HEK293 (cell line): ENCODE results near the gene SEZ6L.

ENCODE experiments used
- CTCF ChIA-PET: fragments of 350-600 bp; formaldehyde crosslinking; extraction: SDS; loops from one replicate; lab custom pipeline; 2021; ENCODE audit warnings: antibody characterized with exemption; lab: Yijun Ruan, JAX
- POLR2A ChIA-PET: fragments of 300-600 bp; formaldehyde crosslinking; extraction: SDS; loops from one replicate; lab custom pipeline; 2020; ENCODE audit warnings: antibody characterized with exemption, inconsistent platforms; lab: Yijun Ruan, JAX
- H3K27ac ChIP-seq: fragments of 200-500 bp; sonication (Bioruptor generic); 2 replicates; pipeline ENCODE4 v1.5.1; 2014; ENCODE audit warnings: low read depth, low read length, control low read depth, inconsistent platforms; ENCODE audit errors: extremely low read depth
- H3K36me3 ChIP-seq, 2 experiments: fragments of 200-500 bp in 1 of 2; sonication (Bioruptor generic) in 1 of 2; 1 replicate in 1 of 2; 2 replicates in 1 of 2; pipeline ENCODE4 v1.5.1; 2014 to 2017; ENCODE audit warnings: inconsistent platforms in 2 of 2, low read length in 2 of 2; ENCODE audit not compliant: control insufficient read depth in 2 of 2, insufficient read depth in 1 of 2
- H3K4me1 ChIP-seq: fragments of 200-500 bp; sonication (Bioruptor generic); 2 replicates; pipeline ENCODE4 v1.5.1; 2014; ENCODE audit warnings: mild to moderate bottlenecking, low read length, inconsistent platforms; ENCODE audit not compliant: control insufficient read depth, insufficient read depth
- H3K4me3 ChIP-seq: 2 replicates; pipeline ENCODE4 v1.5.1; 2011; ENCODE audit warnings: low read depth, mild to moderate bottlenecking, control low read depth, low read length, moderate library complexity
- H3K9me3 ChIP-seq: fragments of 200-500 bp; sonication (Bioruptor generic); 2 replicates; pipeline ENCODE4 v1.5.1; 2014; ENCODE audit warnings: low read depth, low read length, inconsistent platforms; ENCODE audit not compliant: control insufficient read depth, insufficient read depth
- GLIS1 ChIP-seq: fragments of 450-650 bp; formaldehyde crosslinking; IDR thresholded peaks from 2 replicates; pipeline ENCODE4 v1.5.1; 2016; ENCODE audit warnings: missing biosample characterization, missing genetic modification characterization
- YY1 ChIP-seq: fragments of 450-650 bp; formaldehyde crosslinking; IDR thresholded peaks from 2 replicates; pipeline ENCODE4 v1.5.1; 2018; ENCODE audit warnings: missing biosample characterization, missing genetic modification characterization
- ZNF114 ChIP-seq: fragments of 450-650 bp; formaldehyde crosslinking; IDR thresholded peaks from 2 replicates; pipeline ENCODE4 v1.5.0; 2017; ENCODE audit warnings: missing biosample characterization, missing genetic modification characterization
- ZNF121 ChIP-seq: fragments of 450-650 bp; formaldehyde crosslinking; IDR thresholded peaks from 2 replicates; pipeline ENCODE4 v1.5.1; 2016; ENCODE audit warnings: missing biosample characterization, missing genetic modification characterization
- ZNF133 ChIP-seq: fragments of 450-650 bp; formaldehyde crosslinking; IDR thresholded peaks from 2 replicates; pipeline ENCODE4 v1.5.1; 2016; ENCODE audit warnings: missing biosample characterization, missing genetic modification characterization
- ZNF155 ChIP-seq: fragments of 450-650 bp; formaldehyde crosslinking; IDR thresholded peaks from 2 replicates; pipeline ENCODE4 v1.5.1; 2016; ENCODE audit warnings: missing biosample characterization, missing genetic modification characterization
- ZNF202 ChIP-seq: fragments of 450-650 bp; formaldehyde crosslinking; IDR thresholded peaks from 2 replicates; pipeline ENCODE4 v1.5.1; 2016; ENCODE audit warnings: missing biosample characterization, missing genetic modification characterization, borderline replicate concordance
- ZNF223 ChIP-seq: fragments of 450-650 bp; formaldehyde crosslinking; IDR thresholded peaks from 2 replicates; pipeline ENCODE4 v1.5.1; 2016; ENCODE audit warnings: missing biosample characterization, missing genetic modification characterization
- ZNF266 ChIP-seq: fragments of 450-650 bp; formaldehyde crosslinking; IDR thresholded peaks from 2 replicates; pipeline ENCODE4 v1.5.1; 2016; ENCODE audit warnings: missing biosample characterization, missing genetic modification characterization, low read depth
- ZNF341 ChIP-seq: fragments of 450-650 bp; formaldehyde crosslinking; IDR thresholded peaks from 2 replicates; pipeline ENCODE4; 2016; ENCODE audit warnings: low read depth, missing biosample characterization, missing genetic modification characterization
- ZNF366 ChIP-seq: fragments of 450-650 bp; formaldehyde crosslinking; conservative IDR thresholded peaks from 2 replicates; pipeline ENCODE4 v1.5.1; 2016; ENCODE audit warnings: missing biosample characterization, missing genetic modification characterization
- ZNF548 ChIP-seq: fragments of 450-650 bp; formaldehyde crosslinking; IDR thresholded peaks from 2 replicates; pipeline ENCODE4 v1.5.1; 2016; ENCODE audit warnings: missing biosample characterization, missing genetic modification characterization
- ZNF571 ChIP-seq: fragments of 450-650 bp; formaldehyde crosslinking; IDR thresholded peaks from 2 replicates; pipeline ENCODE4 v1.5.0; 2017; ENCODE audit warnings: missing biosample characterization, missing genetic modification characterization
- ZNF585B ChIP-seq: fragments of 450-650 bp; formaldehyde crosslinking; IDR thresholded peaks from 2 replicates; pipeline ENCODE4 v1.5.1; 2016; ENCODE audit warnings: missing biosample characterization, missing genetic modification characterization
- ZSCAN30 ChIP-seq: fragments of 450-650 bp; IDR thresholded peaks from 2 replicates; pipeline ENCODE4 v1.5.1; 2018; ENCODE audit warnings: missing biosample characterization, mild to moderate bottlenecking, missing genetic modification characterization, moderate library complexity
- ZXDB ChIP-seq: fragments of 450-650 bp; formaldehyde crosslinking; IDR thresholded peaks from 2 replicates; pipeline ENCODE4 v1.5.1; 2016; ENCODE audit warnings: missing biosample characterization, missing genetic modification characterization
- TF ChIP-seq, protein P1 (sequence below): fragments of 450-650 bp; formaldehyde crosslinking; IDR thresholded peaks from 2 replicates; pipeline ENCODE4 v1.5.0; 2017; ENCODE audit warnings: missing biosample characterization, missing genetic modification characterization, borderline replicate concordance
- TF ChIP-seq, protein P2 (sequence below): fragments of 450-650 bp; formaldehyde crosslinking; IDR thresholded peaks from 2 replicates; pipeline ENCODE4 v1.5.1; 2016; ENCODE audit warnings: missing biosample characterization, missing genetic modification characterization, borderline replicate concordance
- TF ChIP-seq, protein P3 (sequence below): fragments of 450-650 bp; formaldehyde crosslinking; IDR thresholded peaks from 2 replicates; pipeline ENCODE4 v1.5.1; 2016; ENCODE audit warnings: missing biosample characterization, missing genetic modification characterization
- TF ChIP-seq, protein P4 (sequence below): fragments of 450-650 bp; formaldehyde crosslinking; IDR thresholded peaks from 2 replicates; pipeline ENCODE4 v1.5.1; 2017; ENCODE audit warnings: missing biosample characterization, missing genetic modification characterization
- TF ChIP-seq, protein P5 (sequence below): fragments of 450-650 bp; formaldehyde crosslinking; IDR thresholded peaks from 2 replicates; pipeline ENCODE4 v1.5.1; 2016; ENCODE audit warnings: missing biosample characterization, missing genetic modification characterization

The SEZ6L gene

DNA sequence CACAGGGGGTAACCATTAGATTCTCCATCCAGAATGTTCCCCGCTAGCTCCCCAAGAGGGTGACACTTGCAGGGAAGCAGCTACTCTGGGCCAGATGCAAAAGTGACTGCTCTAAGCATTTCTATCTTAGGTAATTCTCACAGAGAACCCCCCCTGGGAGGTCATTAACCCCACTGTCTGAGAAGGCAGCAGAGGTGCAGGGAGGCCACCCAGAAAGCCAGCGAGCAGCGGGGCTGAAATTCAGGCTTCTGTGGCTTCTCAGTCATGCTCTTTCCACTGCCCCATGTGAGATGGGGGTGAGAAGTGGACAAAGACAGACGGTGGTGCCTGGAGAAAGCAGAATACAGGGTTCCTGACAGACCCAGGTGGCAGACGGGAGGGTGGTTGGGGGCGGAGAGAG, 145.4 kb downstream of the SEZ6L start (continued):
- TF ChIP-seq, protein P1, sequence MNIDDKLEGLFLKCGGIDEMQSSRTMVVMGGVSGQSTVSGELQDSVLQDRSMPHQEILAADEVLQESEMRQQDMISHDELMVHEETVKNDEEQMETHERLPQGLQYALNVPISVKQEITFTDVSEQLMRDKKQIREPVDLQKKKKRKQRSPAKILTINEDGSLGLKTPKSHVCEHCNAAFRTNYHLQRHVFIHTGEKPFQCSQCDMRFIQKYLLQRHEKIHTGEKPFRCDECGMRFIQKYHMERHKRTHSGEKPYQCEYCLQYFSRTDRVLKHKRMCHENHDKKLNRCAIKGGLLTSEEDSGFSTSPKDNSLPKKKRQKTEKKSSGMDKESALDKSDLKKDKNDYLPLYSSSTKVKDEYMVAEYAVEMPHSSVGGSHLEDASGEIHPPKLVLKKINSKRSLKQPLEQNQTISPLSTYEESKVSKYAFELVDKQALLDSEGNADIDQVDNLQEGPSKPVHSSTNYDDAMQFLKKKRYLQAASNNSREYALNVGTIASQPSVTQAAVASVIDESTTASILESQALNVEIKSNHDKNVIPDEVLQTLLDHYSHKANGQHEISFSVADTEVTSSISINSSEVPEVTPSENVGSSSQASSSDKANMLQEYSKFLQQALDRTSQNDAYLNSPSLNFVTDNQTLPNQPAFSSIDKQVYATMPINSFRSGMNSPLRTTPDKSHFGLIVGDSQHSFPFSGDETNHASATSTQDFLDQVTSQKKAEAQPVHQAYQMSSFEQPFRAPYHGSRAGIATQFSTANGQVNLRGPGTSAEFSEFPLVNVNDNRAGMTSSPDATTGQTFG (tag by site-specific recombination) = no peak
- TF ChIP-seq GLIS1 (tag by site-specific recombination) = peak; percentile 35; the same call in 1 of the 2 replicates
- TF ChIP-seq ZNF114 (tag by site-specific recombination) = no peak
- TF ChIP-seq, protein P2, sequence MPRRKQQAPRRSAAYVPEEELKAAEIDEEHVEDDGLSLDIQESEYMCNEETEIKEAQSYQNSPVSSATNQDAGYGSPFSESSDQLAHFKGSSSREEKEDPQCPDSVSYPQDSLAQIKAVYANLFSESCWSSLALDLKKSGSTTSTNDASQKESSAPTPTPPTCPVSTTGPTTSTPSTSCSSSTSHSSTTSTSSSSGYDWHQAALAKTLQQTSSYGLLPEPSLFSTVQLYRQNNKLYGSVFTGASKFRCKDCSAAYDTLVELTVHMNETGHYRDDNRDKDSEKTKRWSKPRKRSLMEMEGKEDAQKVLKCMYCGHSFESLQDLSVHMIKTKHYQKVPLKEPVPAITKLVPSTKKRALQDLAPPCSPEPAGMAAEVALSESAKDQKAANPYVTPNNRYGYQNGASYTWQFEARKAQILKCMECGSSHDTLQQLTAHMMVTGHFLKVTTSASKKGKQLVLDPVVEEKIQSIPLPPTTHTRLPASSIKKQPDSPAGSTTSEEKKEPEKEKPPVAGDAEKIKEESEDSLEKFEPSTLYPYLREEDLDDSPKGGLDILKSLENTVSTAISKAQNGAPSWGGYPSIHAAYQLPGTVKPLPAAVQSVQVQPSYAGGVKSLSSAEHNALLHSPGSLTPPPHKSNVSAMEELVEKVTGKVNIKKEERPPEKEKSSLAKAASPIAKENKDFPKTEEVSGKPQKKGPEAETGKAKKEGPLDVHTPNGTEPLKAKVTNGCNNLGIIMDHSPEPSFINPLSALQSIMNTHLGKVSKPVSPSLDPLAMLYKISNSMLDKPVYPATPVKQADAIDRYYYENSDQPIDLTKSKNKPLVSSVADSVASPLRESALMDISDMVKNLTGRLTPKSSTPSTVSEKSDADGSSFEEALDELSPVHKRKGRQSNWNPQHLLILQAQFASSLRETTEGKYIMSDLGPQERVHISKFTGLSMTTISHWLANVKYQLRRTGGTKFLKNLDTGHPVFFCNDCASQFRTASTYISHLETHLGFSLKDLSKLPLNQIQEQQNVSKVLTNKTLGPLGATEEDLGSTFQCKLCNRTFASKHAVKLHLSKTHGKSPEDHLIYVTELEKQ (tag by site-specific recombination) = no peak
- no peak for TF ChIP-seq ZNF266 (tag by site-specific recombination)
- TF ChIP-seq, protein P3, sequence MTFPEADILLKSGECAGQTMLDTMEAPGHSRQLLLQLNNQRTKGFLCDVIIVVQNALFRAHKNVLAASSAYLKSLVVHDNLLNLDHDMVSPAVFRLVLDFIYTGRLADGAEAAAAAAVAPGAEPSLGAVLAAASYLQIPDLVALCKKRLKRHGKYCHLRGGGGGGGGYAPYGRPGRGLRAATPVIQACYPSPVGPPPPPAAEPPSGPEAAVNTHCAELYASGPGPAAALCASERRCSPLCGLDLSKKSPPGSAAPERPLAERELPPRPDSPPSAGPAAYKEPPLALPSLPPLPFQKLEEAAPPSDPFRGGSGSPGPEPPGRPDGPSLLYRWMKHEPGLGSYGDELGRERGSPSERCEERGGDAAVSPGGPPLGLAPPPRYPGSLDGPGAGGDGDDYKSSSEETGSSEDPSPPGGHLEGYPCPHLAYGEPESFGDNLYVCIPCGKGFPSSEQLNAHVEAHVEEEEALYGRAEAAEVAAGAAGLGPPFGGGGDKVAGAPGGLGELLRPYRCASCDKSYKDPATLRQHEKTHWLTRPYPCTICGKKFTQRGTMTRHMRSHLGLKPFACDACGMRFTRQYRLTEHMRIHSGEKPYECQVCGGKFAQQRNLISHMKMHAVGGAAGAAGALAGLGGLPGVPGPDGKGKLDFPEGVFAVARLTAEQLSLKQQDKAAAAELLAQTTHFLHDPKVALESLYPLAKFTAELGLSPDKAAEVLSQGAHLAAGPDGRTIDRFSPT (tag by site-specific recombination) = no peak
- TF ChIP-seq, protein P4, sequence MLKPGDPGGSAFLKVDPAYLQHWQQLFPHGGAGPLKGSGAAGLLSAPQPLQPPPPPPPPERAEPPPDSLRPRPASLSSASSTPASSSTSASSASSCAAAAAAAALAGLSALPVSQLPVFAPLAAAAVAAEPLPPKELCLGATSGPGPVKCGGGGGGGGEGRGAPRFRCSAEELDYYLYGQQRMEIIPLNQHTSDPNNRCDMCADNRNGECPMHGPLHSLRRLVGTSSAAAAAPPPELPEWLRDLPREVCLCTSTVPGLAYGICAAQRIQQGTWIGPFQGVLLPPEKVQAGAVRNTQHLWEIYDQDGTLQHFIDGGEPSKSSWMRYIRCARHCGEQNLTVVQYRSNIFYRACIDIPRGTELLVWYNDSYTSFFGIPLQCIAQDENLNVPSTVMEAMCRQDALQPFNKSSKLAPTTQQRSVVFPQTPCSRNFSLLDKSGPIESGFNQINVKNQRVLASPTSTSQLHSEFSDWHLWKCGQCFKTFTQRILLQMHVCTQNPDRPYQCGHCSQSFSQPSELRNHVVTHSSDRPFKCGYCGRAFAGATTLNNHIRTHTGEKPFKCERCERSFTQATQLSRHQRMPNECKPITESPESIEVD (tag by site-specific recombination) = no peak
- TF ChIP-seq, all 188 proteins: peak for 2

DNA sequence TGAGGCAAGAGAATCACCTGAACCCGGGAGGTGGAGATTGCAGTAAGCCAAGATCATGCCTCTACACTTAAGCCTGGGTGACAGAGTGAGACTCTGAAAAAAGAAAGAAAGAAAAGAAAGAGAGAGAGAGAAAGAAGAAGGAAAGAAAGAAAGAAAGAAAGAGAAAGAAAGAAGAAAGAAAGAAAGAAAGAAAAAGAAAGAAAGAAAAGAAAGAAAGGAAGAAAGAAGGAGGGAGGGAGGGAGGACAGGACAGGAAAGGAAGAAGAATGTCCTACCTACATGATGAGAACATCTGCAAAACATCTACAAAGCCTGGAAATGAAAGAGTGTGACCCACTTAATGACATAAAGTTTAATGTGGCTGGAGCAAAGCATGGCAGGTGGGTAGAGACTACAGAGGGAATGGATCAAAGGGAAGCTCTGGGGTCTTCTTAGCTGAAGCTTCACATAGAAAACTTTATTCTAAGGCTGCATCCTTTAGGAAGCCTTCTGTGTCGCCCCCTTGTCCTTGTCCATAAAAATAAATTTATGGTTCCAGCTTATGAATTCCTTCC, 147.5 kb downstream of the SEZ6L start:
- ChIA-PET POLR2A (no interaction called here), CTCF (interaction anchor here (1.0 to 1.7 kb wide), 2 partner anchors 14 kb away, joined by 3 to 8 read pairs; no protein-coding TSS in a partner anchor)
- H3K27ac ChIP-seq = no peak overlapping the region
- no peak overlapping the region for H3K4me3 ChIP-seq
- no peaks in the 10 kb centered on the region for H3K4me1 ChIP-seq
- H3K9me3 ChIP-seq = no peaks in the 10 kb centered on the region
- no peak for TF ChIP-seq ZNF133 (tag by site-specific recombination)
- peak; percentile 52; the same call in 1 of the 2 replicates for TF ChIP-seq ZNF366 (tag by site-specific recombination)
- no peak for TF ChIP-seq ZNF548 (tag by site-specific recombination)
- TF ChIP-seq ZNF223 (tag by site-specific recombination) = no peak
- H3K36me3 ChIP-seq = no peaks in the 10 kb centered on the region

DNA sequence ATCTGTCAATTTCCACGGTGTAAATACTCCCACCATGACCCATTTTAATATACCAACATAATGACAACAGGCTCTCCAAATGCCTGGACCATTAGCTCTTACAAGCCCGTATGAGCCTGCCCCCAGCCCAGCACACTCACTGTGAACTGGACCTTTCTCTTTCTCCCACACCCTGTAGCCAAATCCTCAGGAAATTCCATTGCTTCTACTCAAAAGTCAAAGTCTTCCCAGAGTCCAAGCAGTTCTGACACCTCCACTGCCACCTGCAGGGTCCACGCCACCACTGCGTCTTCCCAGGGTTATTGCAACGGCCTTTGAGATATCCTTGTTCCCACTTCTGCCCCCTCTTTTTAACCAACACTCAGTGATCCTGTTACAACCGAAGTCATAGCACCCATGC, 149.7 kb downstream of the SEZ6L start:
- CTCF ChIA-PET = interaction anchor here (1.3 kb wide), 1 partner anchor 17 kb away, joined by 3 read pairs; no protein-coding TSS in a partner anchor
- Histone ChIP-seq H3K36me3 (no peaks in the 10 kb centered on the region), H3K4me1 (no peaks in the 10 kb centered on the region), H3K4me3 (no peak overlapping the region), H3K27ac (no peak overlapping the region), H3K9me3 (no peaks in the 10 kb centered on the region)
- POLR2A ChIA-PET = no interaction called here
- TF ChIP-seq YY1 (tag by site-specific recombination) (no peak), ZSCAN30 (no peak), ZNF571 (tag by site-specific recombination) (no peak), ZNF202 (tag by site-specific recombination) (no peak), ZNF585B (tag by site-specific recombination) (no peak), ZNF155 (tag by site-specific recombination) (no peak), ZXDB (no peak), ZNF121 (tag by site-specific recombination) (no peak), GLIS1 (tag by site-specific recombination) (no peak), ZNF341 (no peak)
- TF ChIP-seq, protein P5, sequence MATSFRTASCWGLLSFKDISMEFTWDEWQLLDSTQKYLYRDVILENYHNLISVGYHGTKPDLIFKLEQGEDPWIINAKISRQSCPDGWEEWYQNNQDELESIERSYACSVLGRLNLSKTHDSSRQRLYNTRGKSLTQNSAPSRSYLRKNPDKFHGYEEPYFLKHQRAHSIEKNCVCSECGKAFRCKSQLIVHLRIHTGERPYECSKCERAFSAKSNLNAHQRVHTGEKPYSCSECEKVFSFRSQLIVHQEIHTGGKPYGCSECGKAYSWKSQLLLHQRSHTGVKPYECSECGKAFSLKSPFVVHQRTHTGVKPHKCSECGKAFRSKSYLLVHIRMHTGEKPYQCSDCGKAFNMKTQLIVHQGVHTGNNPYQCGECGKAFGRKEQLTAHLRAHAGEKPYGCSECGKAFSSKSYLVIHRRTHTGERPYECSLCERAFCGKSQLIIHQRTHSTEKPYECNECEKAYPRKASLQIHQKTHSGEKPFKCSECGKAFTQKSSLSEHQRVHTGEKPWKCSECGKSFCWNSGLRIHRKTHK (tag by site-specific recombination) = no peak
